Measurements from ENCODE around the gene LRRIQ3.

Gene LRRIQ3

GRCh38 chr1:74091371-74091770 lies 106.6 kb downstream of the LRRIQ3 start:
- DNase-seq: no peak

GRCh38 chr1:74083128-74083527 lies 114.8 kb downstream of the LRRIQ3 start:
- no peak for DNase-seq

- no peak for DNase-seq
Measured at GRCh38 chr1:74065081-74065480, 132.9 kb downstream of the LRRIQ3 start.

- DNase-seq: no peak
Measured at GRCh38 chr1:74057719-74058118, 140.3 kb downstream of the LRRIQ3 start.

GRCh38 chr1:74053407-74053806 lies 144.6 kb downstream of the LRRIQ3 start:
- DNase-seq: no peak

- DNase-seq: no peak
Measured at GRCh38 chr1:74050386-74050785, 147.6 kb downstream of the LRRIQ3 start.

- no peak for DNase-seq
Measured at GRCh38 chr1:74038042-74038441, 159.9 kb downstream of the LRRIQ3 start.

GRCh38 chr1:74012583-74012982 lies 185.4 kb downstream of the LRRIQ3 start:
- no peak for DNase-seq

- no peak for DNase-seq
Measured at GRCh38 chr1:74011736-74012135, 186.2 kb downstream of the LRRIQ3 start.

GRCh38 chr1:74010206-74010605 lies 187.8 kb downstream of the LRRIQ3 start:
- DNase-seq: no peak

- DNase-seq: no peak
Measured at GRCh38 chr1:74005533-74005932, 192.4 kb downstream of the LRRIQ3 start.

GRCh38 chr1:74003806-74004205 lies 194.2 kb downstream of the LRRIQ3 start:
- DNase-seq: no peak

- DNase-seq: no peak
Measured at GRCh38 chr1:73998348-73998959, 199.5 kb downstream of the LRRIQ3 start.

- no peak for DNase-seq
Measured at GRCh38 chr1:73980324-73981040, 217.5 kb downstream of the LRRIQ3 start.

- no peak for DNase-seq
Measured at GRCh38 chr1:73979684-73980083, 218.3 kb downstream of the LRRIQ3 start.

GRCh38 chr1:73978964-73979363 lies 219.0 kb downstream of the LRRIQ3 start:
- DNase-seq: no peak
